ENCODE measurements around the gene LTBP4.

- no peak for TF ChIP-seq POLR2A (IDR thresholded peaks at IDR 0.05)
- no peak for TF ChIP-seq CTCF (IDR thresholded peaks at IDR 0.05)
- TF ChIP-seq POLR2AphosphoS5 (IDR thresholded peaks at IDR 0.05) = no peak
Observed at GRCh38 chr19:40599902-40600569, 1.1 kb upstream of the LTBP4 start.

All from sigmoid colon (tissue), 4 donors.